C4-2B (cell line): ENCODE results near the gene CDC14A.

ENCODE experiments used
- ZFX ChIP-seq: fragments of 450-650 bp; IDR thresholded peaks from 2 replicates; pipeline ENCODE4 v1.6.1; 2017
- TF ChIP-seq, protein P1 (sequence below): fragments of 450-650 bp; conservative IDR thresholded peaks from 2 replicates; pipeline ENCODE4 v1.5.1; 2017; ENCODE audit warnings: mild to moderate bottlenecking

- TF ChIP-seq, protein P1, sequence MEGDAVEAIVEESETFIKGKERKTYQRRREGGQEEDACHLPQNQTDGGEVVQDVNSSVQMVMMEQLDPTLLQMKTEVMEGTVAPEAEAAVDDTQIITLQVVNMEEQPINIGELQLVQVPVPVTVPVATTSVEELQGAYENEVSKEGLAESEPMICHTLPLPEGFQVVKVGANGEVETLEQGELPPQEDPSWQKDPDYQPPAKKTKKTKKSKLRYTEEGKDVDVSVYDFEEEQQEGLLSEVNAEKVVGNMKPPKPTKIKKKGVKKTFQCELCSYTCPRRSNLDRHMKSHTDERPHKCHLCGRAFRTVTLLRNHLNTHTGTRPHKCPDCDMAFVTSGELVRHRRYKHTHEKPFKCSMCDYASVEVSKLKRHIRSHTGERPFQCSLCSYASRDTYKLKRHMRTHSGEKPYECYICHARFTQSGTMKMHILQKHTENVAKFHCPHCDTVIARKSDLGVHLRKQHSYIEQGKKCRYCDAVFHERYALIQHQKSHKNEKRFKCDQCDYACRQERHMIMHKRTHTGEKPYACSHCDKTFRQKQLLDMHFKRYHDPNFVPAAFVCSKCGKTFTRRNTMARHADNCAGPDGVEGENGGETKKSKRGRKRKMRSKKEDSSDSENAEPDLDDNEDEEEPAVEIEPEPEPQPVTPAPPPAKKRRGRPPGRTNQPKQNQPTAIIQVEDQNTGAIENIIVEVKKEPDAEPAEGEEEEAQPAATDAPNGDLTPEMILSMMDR = no peak
- TF ChIP-seq ZFX = no peak
These were observed 31.2 kb upstream of the CDC14A start for GRCh38 chr1:100321100-100321493.
